HCT116 (cell line): ENCODE results near the gene PTTG1IP. TPM values are rescaled to one million over a fixed set of nuclear protein-coding genes. Genes with fewer than 3 reads are reported as not detected.

Experiments
- ATAC-seq: fragments of 200-7000 bp; cut with Tn5 transposase; 2 replicates; pipeline ENCODE4 v1.9.1; 2020; ENCODE audit warnings: mild to moderate bottlenecking, moderate library complexity
- BruUV-seq: library from RNA; stranded (reverse); fragments of 400-500 nt; replicated peaks from 2 replicates; lab custom pipeline; 2021; lab: Mats Ljungman, UMichigan
- CTCF ChIA-PET: fragments of 300-600 bp; sonication (Branson Sonifier 250); formaldehyde crosslinking; loops from one replicate; lab custom pipeline; 2021; ENCODE audit warnings: antibody characterized with exemption; lab: Charles Lee
- POLR2A ChIA-PET: fragments of 300-600, 350-600 bp; sonication (Branson Sonifier 250); formaldehyde crosslinking; loops from one replicate; lab custom pipeline; 2021; ENCODE audit warnings: antibody characterized with exemption; lab: Charles Lee
- RAD21 ChIA-PET, 2 experiments: fragments of 300-600 bp; sonication (Branson Sonifier 250); formaldehyde crosslinking; loops; one replicate each; lab custom pipeline; 2023; ENCODE audit warnings: low total read pairs in 2 of 2; ENCODE audit not compliant: uncharacterized antibody in 2 of 2, unreplicated experiment in 2 of 2, low non-redundant PET in 1 of 2; lab: Charles Lee
- DNase-seq: peaks from one replicate; pipeline ENCODE4 v3.0.0-alpha.2; 2010; ENCODE audit warnings: low read depth, low spot score
- H2AFZ ChIP-seq: fragments of 200-600 bp; shearing (Covaris generic), sonication (generic); 2 replicates; pipeline ENCODE4 v1.6.1; 2017; ENCODE audit warnings: low read depth, mixed run types, mixed read lengths, antibody characterized with exemption, low read length; ENCODE audit not compliant: poor library complexity, severe bottlenecking
- H3K27ac ChIP-seq: 2 replicates; pipeline ENCODE4 v1.5.1; 2012; ENCODE audit warnings: low read depth, low read length
- H3K27me3 ChIP-seq: fragments of 200-600 bp; sonication (generic); 2 replicates; pipeline ENCODE4 v1.6.1; 2016; ENCODE audit warnings: mixed run types, low read length, mixed read lengths; ENCODE audit not compliant: insufficient read depth
- H3K36me3 ChIP-seq, 2 experiments: fragments of 200-500 bp in 1 of 2; fragments of 200-600 bp in 1 of 2; sonication (Bioruptor generic) in 1 of 2; sonication (generic) in 1 of 2; 2 replicates each; pipeline versions ENCODE4 v1.5.1 to v1.6.1; 2014 to 2016; ENCODE audit warnings: low read length in 2 of 2, inconsistent platforms in 1 of 2, mixed read lengths in 1 of 2, mixed run types in 1 of 2; ENCODE audit not compliant: insufficient read depth in 2 of 2, control insufficient read depth in 1 of 2
- H3K4me1 ChIP-seq, 2 experiments: fragments of 200-600 bp in 1 of 2; sonication (generic) in 1 of 2; 2 replicates each; pipeline versions ENCODE4 v1.5.1 to v1.6.1; 2012 to 2017; ENCODE audit warnings: low read length in 2 of 2, inconsistent platforms in 1 of 2, mild to moderate bottlenecking in 1 of 2, mixed read lengths in 1 of 2, mixed run types in 1 of 2, moderate library complexity in 1 of 2; ENCODE audit not compliant: insufficient read depth in 2 of 2, control insufficient read depth in 1 of 2
- H3K4me2 ChIP-seq: fragments of 200-600 bp; sonication (generic); 2 replicates; pipeline ENCODE4 v1.6.1; 2017; ENCODE audit warnings: mixed run types, low read length, mixed read lengths
- H3K4me3 ChIP-seq, 2 experiments: fragments of 200-600 bp in 1 of 2; sonication (generic) in 1 of 2; replicated peaks in 1 of 2; 2 replicates each; pipeline ENCODE4 v1.5.1; 2011 to 2016; ENCODE audit warnings: low read length in 2 of 2, control low read depth in 1 of 2, low read depth in 1 of 2, mild to moderate bottlenecking in 1 of 2, mixed read lengths in 1 of 2, mixed run types in 1 of 2
- H3K79me2 ChIP-seq: fragments of 200-600 bp; sonication (generic); 2 replicates; pipeline ENCODE4 v1.6.1; 2017; ENCODE audit warnings: mild to moderate bottlenecking, mixed run types, low read length, moderate library complexity, mixed read lengths; ENCODE audit not compliant: insufficient read depth
- H3K9ac ChIP-seq: fragments of 200-600 bp; sonication (generic); 2 replicates; pipeline ENCODE4 v1.6.1; 2016; ENCODE audit warnings: low read length, mixed read lengths
- H3K9me2 ChIP-seq: fragments of 200-600 bp; sonication (generic), shearing (Covaris generic); 2 replicates; pipeline ENCODE4 v1.6.1; 2017; ENCODE audit warnings: mixed run types, mild to moderate bottlenecking, moderate library complexity; ENCODE audit not compliant: insufficient read depth
- H3K9me3 ChIP-seq, 2 experiments: fragments of 200-500 bp in 1 of 2; fragments of 200-600 bp in 1 of 2; sonication (Bioruptor generic) in 1 of 2; sonication (generic) in 1 of 2; 2 replicates each; pipeline ENCODE4 v1.6.1; 2014 to 2017; ENCODE audit warnings: low read length in 2 of 2, mixed read lengths in 2 of 2, inconsistent platforms in 1 of 2, low read depth in 1 of 2, mild to moderate bottlenecking in 1 of 2, mixed run types in 1 of 2, moderate library complexity in 1 of 2; ENCODE audit not compliant: control insufficient read depth in 1 of 2, insufficient read depth in 1 of 2
- H4K20me1 ChIP-seq: fragments of 200-600 bp; sonication (generic), shearing (Covaris generic); 2 replicates; pipeline ENCODE4 v1.6.1; 2017; ENCODE audit warnings: mixed run types, mild to moderate bottlenecking, moderate library complexity; ENCODE audit not compliant: insufficient read depth
- CBX3 ChIP-seq: IDR thresholded peaks from 2 replicates; pipeline ENCODE4 v1.6.1; 2012; ENCODE audit warnings: low read depth
- CEBPB ChIP-seq: IDR thresholded peaks from 2 replicates; pipeline ENCODE4 v1.6.1; 2012; ENCODE audit warnings: low read depth
- EZH2 ChIP-seq: fragments of 200-600 bp; sonication (generic); IDR thresholded peaks from 2 replicates; pipeline ENCODE4 v1.6.1; 2017; ENCODE audit warnings: antibody characterized with exemption, mixed run types
- EZH2phosphoT487 ChIP-seq: fragments of 200-600 bp; IDR thresholded peaks from 2 replicates; pipeline ENCODE4 v1.6.1; 2018; ENCODE audit warnings: antibody characterized with exemption, borderline replicate concordance
- FOSL1 ChIP-seq: IDR thresholded peaks from 2 replicates; pipeline ENCODE4 v1.6.1; 2012; ENCODE audit warnings: low read depth
- JUND ChIP-seq: IDR thresholded peaks from 2 replicates; pipeline ENCODE4 v1.6.1; 2012
- POLR2A ChIP-seq: IDR thresholded peaks from 2 replicates; pipeline ENCODE4 v1.7.0; 2011; ENCODE audit warnings: borderline replicate concordance; ENCODE audit not compliant: insufficient read depth, insufficient read length; ENCODE audit errors: extremely low read depth
- POLR2AphosphoS5 ChIP-seq: IDR thresholded peaks from 2 replicates; pipeline ENCODE4 v1.6.1; 2011; ENCODE audit warnings: mild to moderate bottlenecking, low read depth, low read length, moderate library complexity
- RAD21 ChIP-seq: IDR thresholded peaks from 2 replicates; pipeline ENCODE4 v1.6.1; 2012; ENCODE audit warnings: low read depth, mild to moderate bottlenecking
- SIN3A ChIP-seq: IDR thresholded peaks from 2 replicates; pipeline ENCODE4 v1.6.1; 2012; ENCODE audit warnings: low read depth
- YY1 ChIP-seq: IDR thresholded peaks from 2 replicates; pipeline ENCODE4 v1.6.1; 2011; ENCODE audit warnings: low read length, low read depth, moderate library complexity, mild to moderate bottlenecking; ENCODE audit not compliant: insufficient replicate concordance; ENCODE audit errors: extremely low read depth
- intact Hi-C: fragments of 100-400 bp; cut with micrococcal nuclease; formaldehyde crosslinking; loops from 2 replicates; pipeline ENCODE4 v1.10.0; 2022
- total RNA-seq: library from RNA; stranded (reverse); gene quantifications from one replicate; pipeline ENCODE4 v1.2.1, GENCODE V29; 2021; ENCODE audit not compliant: unreplicated experiment
- TF ChIP-seq, protein P1 (sequence below): IDR thresholded peaks from 2 replicates; pipeline ENCODE4 v1.6.1; 2012
- TF ChIP-seq, protein P2 (sequence below), 3 experiments: fragments of 200-600 bp in 1 of 3; sonication (generic) in 1 of 3; IDR thresholded peaks in 2 of 3; conservative IDR thresholded peaks in 1 of 3; 2 replicates each; pipeline ENCODE4 v1.5.1; 2012 to 2017; ENCODE audit warnings: low read depth in 2 of 3, low read length in 2 of 3, antibody characterized with exemption in 1 of 3, borderline replicate concordance in 1 of 3, control low read depth in 1 of 3, mild to moderate bottlenecking in 1 of 3, mixed read lengths in 1 of 3, mixed run types in 1 of 3, moderate library complexity in 1 of 3; ENCODE audit not compliant: insufficient read depth in 1 of 3
- TF ChIP-seq, protein P3 (sequence below): IDR thresholded peaks from 2 replicates; pipeline ENCODE4 v1.6.1; 2011; ENCODE audit warnings: mild to moderate bottlenecking, low read length, moderate library complexity; ENCODE audit not compliant: insufficient replicate concordance; ENCODE audit errors: extremely low read depth

PTTG1IP gene
- total RNA-seq, 1 experiment from 2014 or later: 83.4 TPM

DNA sequence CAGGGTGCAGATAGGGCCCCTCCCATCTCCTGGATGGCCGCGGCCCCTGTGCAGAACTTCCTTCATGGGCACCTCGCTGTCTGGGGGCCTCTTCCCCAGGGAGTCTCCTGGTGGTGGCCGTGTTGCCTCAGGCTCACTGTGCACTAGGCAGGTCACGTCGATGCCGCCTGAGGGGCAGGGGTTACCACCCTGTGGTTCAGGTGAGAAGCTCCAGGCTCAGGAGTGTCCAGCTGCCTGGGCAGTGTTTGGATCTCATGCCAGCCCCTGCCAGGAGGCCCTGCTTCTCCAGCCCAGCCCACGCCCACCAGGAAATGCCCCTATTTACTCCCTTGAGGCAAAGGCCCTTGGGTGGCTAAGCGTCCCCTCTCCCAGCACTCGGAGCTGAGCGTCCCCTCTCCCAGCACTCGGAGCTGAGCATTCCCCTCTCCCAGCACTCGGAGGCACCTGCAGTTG, 45.1 kb upstream of the PTTG1IP start:
- Histone ChIP-seq H3K4me3 (no peak overlapping the region), H4K20me1 (no peaks in the 10 kb centered on the region), H3K4me2 (no peak overlapping the region), H3K9ac (no peak overlapping the region), H2AFZ (no peak overlapping the region), H3K27ac (no peak overlapping the region), H3K36me3 (no peaks in the 10 kb centered on the region), H3K4me1 (peaks cover 2 to 38% of the 10 kb centered on the region in 2 experiments; a peak in 3 of 4 replicates), H3K27me3 (peaks cover 30% of the 10 kb centered on the region), H3K79me2 (no peaks in the 10 kb centered on the region), H3K9me2 (no peaks in the 10 kb centered on the region), H3K9me3 (no peaks in the 10 kb centered on the region)
- ChIA-PET POLR2A (interaction anchor here (1.6 kb wide), 1 partner anchor 8 kb away, joined by 5 read pairs; no protein-coding TSS in a partner anchor), CTCF (no interaction called here), RAD21 (no interaction called here)
- ATAC-seq (no peak), DNase-seq (no peak)
- TF ChIP-seq CEBPB (no peak), FOSL1 (no peak), RAD21 (no peak), POLR2A (no peak), JUND (no peak), SIN3A (no peak), CBX3 (no peak), EZH2phosphoT487 (no peak), POLR2AphosphoS5 (no peak), EZH2 (no peak), YY1 (no peak)
- TF ChIP-seq, protein P1, sequence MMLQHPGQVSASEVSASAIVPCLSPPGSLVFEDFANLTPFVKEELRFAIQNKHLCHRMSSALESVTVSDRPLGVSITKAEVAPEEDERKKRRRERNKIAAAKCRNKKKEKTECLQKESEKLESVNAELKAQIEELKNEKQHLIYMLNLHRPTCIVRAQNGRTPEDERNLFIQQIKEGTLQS: no peak
- TF ChIP-seq, protein P2, sequence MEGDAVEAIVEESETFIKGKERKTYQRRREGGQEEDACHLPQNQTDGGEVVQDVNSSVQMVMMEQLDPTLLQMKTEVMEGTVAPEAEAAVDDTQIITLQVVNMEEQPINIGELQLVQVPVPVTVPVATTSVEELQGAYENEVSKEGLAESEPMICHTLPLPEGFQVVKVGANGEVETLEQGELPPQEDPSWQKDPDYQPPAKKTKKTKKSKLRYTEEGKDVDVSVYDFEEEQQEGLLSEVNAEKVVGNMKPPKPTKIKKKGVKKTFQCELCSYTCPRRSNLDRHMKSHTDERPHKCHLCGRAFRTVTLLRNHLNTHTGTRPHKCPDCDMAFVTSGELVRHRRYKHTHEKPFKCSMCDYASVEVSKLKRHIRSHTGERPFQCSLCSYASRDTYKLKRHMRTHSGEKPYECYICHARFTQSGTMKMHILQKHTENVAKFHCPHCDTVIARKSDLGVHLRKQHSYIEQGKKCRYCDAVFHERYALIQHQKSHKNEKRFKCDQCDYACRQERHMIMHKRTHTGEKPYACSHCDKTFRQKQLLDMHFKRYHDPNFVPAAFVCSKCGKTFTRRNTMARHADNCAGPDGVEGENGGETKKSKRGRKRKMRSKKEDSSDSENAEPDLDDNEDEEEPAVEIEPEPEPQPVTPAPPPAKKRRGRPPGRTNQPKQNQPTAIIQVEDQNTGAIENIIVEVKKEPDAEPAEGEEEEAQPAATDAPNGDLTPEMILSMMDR (IDR thresholded peaks at IDR 0.05 in 2 of 3, conservative IDR thresholded peaks at IDR 0.05 in 1 of 3; ENCODE audit: borderline replicate concordance in 1 of 3, insufficient read depth in 1 of 3, low read depth in 2 of 3, low read length in 2 of 3): no peak
- TF ChIP-seq, protein P3, sequence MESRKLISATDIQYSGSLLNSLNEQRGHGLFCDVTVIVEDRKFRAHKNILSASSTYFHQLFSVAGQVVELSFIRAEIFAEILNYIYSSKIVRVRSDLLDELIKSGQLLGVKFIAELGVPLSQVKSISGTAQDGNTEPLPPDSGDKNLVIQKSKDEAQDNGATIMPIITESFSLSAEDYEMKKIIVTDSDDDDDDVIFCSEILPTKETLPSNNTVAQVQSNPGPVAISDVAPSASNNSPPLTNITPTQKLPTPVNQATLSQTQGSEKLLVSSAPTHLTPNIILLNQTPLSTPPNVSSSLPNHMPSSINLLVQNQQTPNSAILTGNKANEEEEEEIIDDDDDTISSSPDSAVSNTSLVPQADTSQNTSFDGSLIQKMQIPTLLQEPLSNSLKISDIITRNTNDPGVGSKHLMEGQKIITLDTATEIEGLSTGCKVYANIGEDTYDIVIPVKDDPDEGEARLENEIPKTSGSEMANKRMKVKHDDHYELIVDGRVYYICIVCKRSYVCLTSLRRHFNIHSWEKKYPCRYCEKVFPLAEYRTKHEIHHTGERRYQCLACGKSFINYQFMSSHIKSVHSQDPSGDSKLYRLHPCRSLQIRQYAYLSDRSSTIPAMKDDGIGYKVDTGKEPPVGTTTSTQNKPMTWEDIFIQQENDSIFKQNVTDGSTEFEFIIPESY: no peak
- no TSS peak for BruUV-seq
- intact Hi-C loops: no loop called here
